GM12878 (cell line): Measurements from ENCODE around the gene FYTTD1. TPM values are rescaled to one million over a fixed set of nuclear protein-coding genes. Genes with fewer than 3 reads are reported as not detected.

Experiments used
- ATAC-seq: fragments of 200-7000 bp; cut with Tn5 transposase; 3 replicates; pipeline ENCODE4 v1.9.1; 2020; ENCODE audit warnings: mild to moderate bottlenecking, moderate library complexity
- BruUV-seq: library from RNA; stranded (reverse); fragments of 400-500 nt; replicated peaks from 2 replicates; lab custom pipeline; 2021; lab: Mats Ljungman, UMichigan
- CTCF ChIA-PET: fragments of 300-600 bp; sonication (Branson Sonifier 250); formaldehyde crosslinking; extraction: SDS; loops from one replicate; lab custom pipeline; 2021; ENCODE audit warnings: inconsistent platforms; lab: Yijun Ruan, JAX
- POLR2A ChIA-PET: fragments of 350-600 bp; formaldehyde crosslinking; extraction: SDS; loops from one replicate; lab custom pipeline; 2021; ENCODE audit warnings: inconsistent platforms; lab: Charles Lee
- RAD21 ChIA-PET: fragments of 300-600 bp; sonication (Branson Sonifier 250); formaldehyde crosslinking; loops from one replicate; lab custom pipeline; 2023; ENCODE audit warnings: antibody characterized with exemption; ENCODE audit not compliant: unreplicated experiment; lab: Charles Lee
- SMC1A ChIA-PET: fragments of 300-600 bp; sonication (Branson Sonifier 250); formaldehyde crosslinking; loops from one replicate; lab custom pipeline; 2023; ENCODE audit not compliant: unreplicated experiment, uncharacterized antibody; lab: Charles Lee
- DNase-seq: peaks from one replicate; pipeline ENCODE4 v3.0.0-alpha.2; 2011; ENCODE audit warnings: low read depth, low spot score
- FAIRE-seq: peaks from 3 replicates; lab custom pipeline; 2011; peaks lifted over from hg19 to GRCh38; lab: Jason Lieb, UNC
- H2AFZ ChIP-seq: 2 replicates; pipeline ENCODE4 v1.6.0; 2011; ENCODE audit warnings: low read depth, low read length, control low read depth; ENCODE audit not compliant: control insufficient read depth
- H3K27ac ChIP-seq: 2 replicates; pipeline ENCODE4 v1.5.1; 2011; ENCODE audit warnings: control low read depth; ENCODE audit not compliant: control insufficient read depth, insufficient read depth
- H3K27me3 ChIP-seq, 2 experiments: replicated peaks in 1 of 2; 2 replicates each; pipeline versions ENCODE4 v1.6.0 to v1.6.1; 2011; ENCODE audit warnings: low read length in 1 of 2; ENCODE audit not compliant: control insufficient read depth in 2 of 2, insufficient read depth in 2 of 2
- H3K36me3 ChIP-seq, 2 experiments: 2 replicates each; pipeline ENCODE4 v1.5.1; 2011; ENCODE audit warnings: low read length in 1 of 2; ENCODE audit not compliant: control insufficient read depth in 2 of 2, insufficient read depth in 2 of 2
- H3K4me1 ChIP-seq: 2 replicates; pipeline ENCODE4 v1.6.1; 2011; ENCODE audit warnings: mild to moderate bottlenecking, low read length, moderate library complexity, mixed read lengths; ENCODE audit not compliant: control insufficient read depth, insufficient read depth
- H3K4me2 ChIP-seq: 2 replicates; pipeline ENCODE4 v1.6.0; 2011; ENCODE audit warnings: control low read depth; ENCODE audit not compliant: control insufficient read depth, insufficient read depth
- H3K4me3 ChIP-seq: fragments of 200-600 bp; sonication (generic); 2 replicates; pipeline ENCODE4 v1.5.1; 2016
- H3K79me2 ChIP-seq: 2 replicates; pipeline ENCODE4 v1.6.0; 2011; ENCODE audit warnings: low read length; ENCODE audit not compliant: control insufficient read depth, insufficient read depth
- H3K9ac ChIP-seq: 2 replicates; pipeline ENCODE4 v1.8.0; 2011; ENCODE audit warnings: low read length, control low read depth, mixed read lengths; ENCODE audit not compliant: control insufficient read depth, insufficient read depth
- H3K9me3 ChIP-seq: replicated peaks from 3 replicates; pipeline ENCODE4 v1.5.1; 2011; ENCODE audit warnings: mild to moderate bottlenecking, low read length; ENCODE audit not compliant: control insufficient read depth, insufficient read depth
- H4K20me1 ChIP-seq: 2 replicates; pipeline ENCODE4 v1.6.0; 2011; ENCODE audit not compliant: control insufficient read depth, insufficient read depth
- BMI1 ChIP-seq: fragments of 450-650 bp; IDR thresholded peaks from 2 replicates; pipeline ENCODE4 v1.6.1; 2016; ENCODE audit warnings: mild to moderate bottlenecking, moderate library complexity, borderline replicate concordance
- CEBPB ChIP-seq, 2 experiments: fragments of 150-350 bp in 1 of 2; IDR thresholded peaks; 2 replicates each; pipeline ENCODE4 v1.6.1; 2012 to 2014; ENCODE audit warnings: low read depth in 2 of 2, low read length in 2 of 2, borderline replicate concordance in 1 of 2, inconsistent platforms in 1 of 2
- NBN ChIP-seq: fragments of 450-650 bp; IDR thresholded peaks from 2 replicates; pipeline ENCODE4 v1.6.1; 2016
- POU2F2 ChIP-seq: IDR thresholded peaks from 3 replicates; pipeline ENCODE4 v1.6.1; 2011; ENCODE audit warnings: low read depth, mild to moderate bottlenecking, low read length, borderline replicate concordance
- SRF ChIP-seq, 2 experiments: IDR thresholded peaks; 2 replicates each; pipeline ENCODE4 v1.6.1; 2011; ENCODE audit warnings: low read depth in 2 of 2, low read length in 2 of 2, mild to moderate bottlenecking in 1 of 2, moderate library complexity in 1 of 2
- STAT3 ChIP-seq: IDR thresholded peaks from 2 replicates; pipeline ENCODE4 v1.6.1; 2011; ENCODE audit warnings: low read depth, low read length, improper control_type of control experiment
- TBL1XR1 ChIP-seq: IDR thresholded peaks from 2 replicates; pipeline ENCODE4 v1.6.1; 2012; ENCODE audit warnings: low read depth, low read length, improper control_type of control experiment
- WGBS: methylation state at CpG from one replicate; pipeline ENCODE4 v1.1.6; 2016; ENCODE audit warnings: low lambda C conversion rate; ENCODE audit not compliant: insufficient replicate concordance, insufficient coverage; ENCODE audit errors: missing lambda C conversion rate; 5-methylcytosine and 5-hydroxymethylcytosine counted together
- in situ Hi-C: fragments of 300-500 bp; cut with MboI; formaldehyde crosslinking; loops from 9 replicates; pipeline ENCODE4 v1.14.3; 2018; ENCODE audit warnings: mixed read lengths
- intact Hi-C: fragments of 100-400 bp; cut with micrococcal nuclease; formaldehyde crosslinking; loops from one replicate; pipeline ENCODE4 v1.14.2; 2022; ENCODE audit not compliant: unreplicated experiment
- polyA plus RNA-seq, 11 experiments: library from polyadenylated mRNA; depleted of rRNA in 4 of 11; unstranded in 6 of 11; stranded (reverse) in 5 of 11; fragments of >200 nt; fragmentation: Nextera tagmentation in 4 of 11; fragmentation: Illumina TruSeq in 1 of 11; extraction: Ambion mirVana in 4 of 11; extraction: Trizol in 1 of 11; gene quantifications; 1 replicate in 1 of 11; 2 replicates in 10 of 11; pipeline versions ENCODE4 v1.2.1 to v1.2.3, GENCODE V29; 2011 to 2016; ENCODE audit warnings: inconsistent platforms in 2 of 11, missing spikeins in 2 of 11, low read depth in 1 of 11
- total RNA-seq, 4 experiments: library from RNA; depleted of rRNA in 3 of 4; stranded (reverse); fragments of >200 nt in 3 of 4; fragmentation: Illumina TruSeq in 1 of 4; extraction: Trizol in 1 of 4; gene quantifications; 2 replicates each; pipeline versions ENCODE4 v1.2.1 to v1.2.3, GENCODE V29; 2013 to 2021
- TF ChIP-seq, protein P1 (sequence below): fragments of 150-350 bp; IDR thresholded peaks from 2 replicates; pipeline ENCODE4 v1.6.1; 2014; ENCODE audit warnings: mild to moderate bottlenecking, low read depth, low read length
- TF ChIP-seq, protein P2 (sequence below): fragments of 450-650 bp; IDR thresholded peaks from 2 replicates; pipeline ENCODE4 v1.6.1; 2016; ENCODE audit warnings: mild to moderate bottlenecking

FYTTD1 gene
- total and polyA plus RNA-seq, 10 of the 15 experiments (the other 5 are each of a cell fraction or from before 2014, with no cell fraction given), result 25.5 to 101 (median 59.4) TPM

DNA sequence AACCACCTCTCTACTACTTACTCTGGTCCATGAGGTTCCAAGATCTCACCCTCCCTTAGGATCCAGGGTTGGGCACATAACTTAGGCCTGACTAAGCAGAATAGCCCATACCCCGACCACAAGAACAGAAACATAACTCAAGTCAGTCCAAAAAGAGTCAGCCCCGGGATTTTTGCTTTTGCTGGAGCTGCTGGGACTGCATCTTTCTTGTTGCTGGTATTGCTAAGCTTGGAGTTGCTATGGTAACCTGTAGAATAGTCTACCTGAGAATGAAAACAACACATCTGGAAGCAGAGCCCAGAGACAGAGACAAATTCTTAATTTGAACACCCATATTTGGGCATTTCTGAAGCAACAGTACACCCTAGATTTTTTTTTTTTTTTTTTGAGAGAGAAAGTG, 19.5 kb upstream of the FYTTD1 start:
- H2AFZ ChIP-seq, result no peak overlapping the region
- H3K9me3 ChIP-seq, result peaks cover 2% of the 10 kb centered on the region; the same call in 2 of the 3 replicates
- H3K79me2 ChIP-seq, result peaks cover 77% of the 10 kb centered on the region
- peaks cover 0 to 12% of the 10 kb centered on the region in 2 experiments; a peak in 3 of 4 replicates for H3K36me3 ChIP-seq
- H3K4me3 ChIP-seq, result 0 out of 2 replicates have a peak overlapping the region, but pooled peaks have one; percentile 2
- RAD21 ChIA-PET, result interaction anchor here (0.6 to 0.7 kb wide), 2 partner anchors 19 to 127 kb away, joined by 3 read pairs; no protein-coding TSS in a partner anchor
- no peaks in the 10 kb centered on the region for H4K20me1 ChIP-seq
- BruUV-seq, result no TSS peak
- intact Hi-C loops, result no loop called here
- 45% methylated on average over 2 of the region's 2 CpGs for WGBS
- no peak overlapping the region; the same call in 1 of the 2 replicates for H3K4me2 ChIP-seq
- SMC1A ChIA-PET, result interaction anchor here (10.0 kb wide), 1 partner anchor 17 kb away, joined by 163 read pairs; no protein-coding TSS in a partner anchor
- no peak for DNase-seq
- FAIRE-seq, result no peak
- no peaks in the 10 kb centered on the region for H3K27me3 ChIP-seq
- H3K4me1 ChIP-seq, result peaks cover 26% of the 10 kb centered on the region
- CTCF ChIA-PET, result interaction anchor here (1.5 kb wide), 1 partner anchor 12 kb away, joined by 4 read pairs; no protein-coding TSS in a partner anchor
- in situ Hi-C loops, result no loop called here
- peak; percentile 28 for ATAC-seq
- peak overlapping the region; percentile 34; the same call in 1 of the 2 replicates for H3K9ac ChIP-seq
- POLR2A ChIA-PET, result interaction anchor here (0.6 to 1.1 kb wide), 4 partner anchors 12 to 267 kb away, joined by 3 to 5 read pairs (median 4); no protein-coding TSS in a partner anchor
- TF ChIP-seq TBL1XR1 (no peak), POU2F2 (no peak), SRF (IDR thresholded peaks at IDR 0.05; ENCODE audit: low read depth in 2 of 2, low read length in 2 of 2) (peak; percentile 73 to 93), STAT3 (no peak), BMI1 (peak; percentile 85), CEBPB (IDR thresholded peaks at IDR 0.05; ENCODE audit: borderline replicate concordance in 1 of 2, low read depth in 2 of 2, low read length in 2 of 2) (no peak), NBN (no peak)
- TF ChIP-seq, protein P1, sequence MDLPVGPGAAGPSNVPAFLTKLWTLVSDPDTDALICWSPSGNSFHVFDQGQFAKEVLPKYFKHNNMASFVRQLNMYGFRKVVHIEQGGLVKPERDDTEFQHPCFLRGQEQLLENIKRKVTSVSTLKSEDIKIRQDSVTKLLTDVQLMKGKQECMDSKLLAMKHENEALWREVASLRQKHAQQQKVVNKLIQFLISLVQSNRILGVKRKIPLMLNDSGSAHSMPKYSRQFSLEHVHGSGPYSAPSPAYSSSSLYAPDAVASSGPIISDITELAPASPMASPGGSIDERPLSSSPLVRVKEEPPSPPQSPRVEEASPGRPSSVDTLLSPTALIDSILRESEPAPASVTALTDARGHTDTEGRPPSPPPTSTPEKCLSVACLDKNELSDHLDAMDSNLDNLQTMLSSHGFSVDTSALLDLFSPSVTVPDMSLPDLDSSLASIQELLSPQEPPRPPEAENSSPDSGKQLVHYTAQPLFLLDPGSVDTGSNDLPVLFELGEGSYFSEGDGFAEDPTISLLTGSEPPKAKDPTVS, result no peak
- TF ChIP-seq, protein P2, sequence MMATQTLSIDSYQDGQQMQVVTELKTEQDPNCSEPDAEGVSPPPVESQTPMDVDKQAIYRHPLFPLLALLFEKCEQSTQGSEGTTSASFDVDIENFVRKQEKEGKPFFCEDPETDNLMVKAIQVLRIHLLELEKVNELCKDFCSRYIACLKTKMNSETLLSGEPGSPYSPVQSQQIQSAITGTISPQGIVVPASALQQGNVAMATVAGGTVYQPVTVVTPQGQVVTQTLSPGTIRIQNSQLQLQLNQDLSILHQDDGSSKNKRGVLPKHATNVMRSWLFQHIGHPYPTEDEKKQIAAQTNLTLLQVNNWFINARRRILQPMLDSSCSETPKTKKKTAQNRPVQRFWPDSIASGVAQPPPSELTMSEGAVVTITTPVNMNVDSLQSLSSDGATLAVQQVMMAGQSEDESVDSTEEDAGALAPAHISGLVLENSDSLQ, result 0 out of 2 replicates have a peak, but pooled peaks have one; percentile 10
- H3K27ac ChIP-seq, result peak overlapping the region; percentile 61
